RWPE2 (cell line): ENCODE data around the gene DET1.

Experiments
- ATAC-seq: fragments of 200-7000 bp; cut with Tn5 transposase; 3 replicates; pipeline ENCODE4 v1.9.1; 2021; ENCODE audit warnings: low read depth
- DNase-seq: peaks from one replicate; pipeline ENCODE4 v3.0.0-alpha.2; 2020; ENCODE audit warnings: low spot score
- H3K27ac ChIP-seq: fragments of 450-650 bp; 2 replicates; pipeline ENCODE4 v1.5.1; 2017; ENCODE audit warnings: mild to moderate bottlenecking; ENCODE audit not compliant: poor library complexity, severe bottlenecking
- H3K27me3 ChIP-seq: fragments of 250-450 bp; sonication (Bioruptor Pico); 2 replicates; pipeline ENCODE4 v1.5.1; 2021; ENCODE audit warnings: mild to moderate bottlenecking, moderate library complexity; ENCODE audit not compliant: insufficient read depth, poor library complexity, severe bottlenecking
- H3K36me3 ChIP-seq: fragments of 250-450 bp; sonication (Bioruptor Pico); 2 replicates; pipeline ENCODE4 v1.5.1; 2020; ENCODE audit warnings: low read depth, mild to moderate bottlenecking, moderate library complexity
- H3K4me1 ChIP-seq: fragments of 250-450 bp; sonication (Bioruptor Pico); 2 replicates; pipeline ENCODE4 v1.5.1; 2021; ENCODE audit warnings: mild to moderate bottlenecking, moderate library complexity; ENCODE audit not compliant: insufficient read depth, poor library complexity, severe bottlenecking
- H3K4me3 ChIP-seq: fragments of 250-450 bp; sonication (Bioruptor Pico); 2 replicates; pipeline ENCODE4 v1.5.1; 2021; ENCODE audit warnings: mild to moderate bottlenecking, moderate library complexity; ENCODE audit not compliant: severe bottlenecking
- H3K9me3 ChIP-seq: fragments of 250-450 bp; sonication (Bioruptor Pico); 2 replicates; pipeline ENCODE4 v1.5.1; 2021; ENCODE audit warnings: mild to moderate bottlenecking, moderate library complexity; ENCODE audit not compliant: severe bottlenecking
- CTCF ChIP-seq: fragments of 450-650 bp; IDR thresholded peaks from one replicate; pipeline ENCODE4 v1.5.1; 2017; ENCODE audit warnings: mild to moderate bottlenecking, moderate library complexity; ENCODE audit not compliant: poor library complexity, severe bottlenecking

The DET1 gene

GRCh38 chr15:88484682-88485331, 61.7 kb downstream of the DET1 start:
- Histone ChIP-seq H3K27ac (no peak overlapping the region), H3K9me3 (no peaks in the 10 kb centered on the region), H3K4me1 (no peaks in the 10 kb centered on the region), H3K4me3 (no peak overlapping the region), H3K27me3 (no peaks in the 10 kb centered on the region), H3K36me3 (no peaks in the 10 kb centered on the region)
- DNase-seq (no peak), ATAC-seq (no peak)
- no peak for TF ChIP-seq CTCF

GRCh38 chr15:88482263-88482662, 64.2 kb downstream of the DET1 start:
- no peak overlapping the region for H3K4me3 ChIP-seq
- H3K4me1 ChIP-seq, result no peaks in the 10 kb centered on the region
- no peak overlapping the region for H3K27ac ChIP-seq
- no peak for DNase-seq
- peaks cover 12% of the 10 kb centered on the region for H3K36me3 ChIP-seq
- no peaks in the 10 kb centered on the region for H3K9me3 ChIP-seq
- no peaks in the 10 kb centered on the region for H3K27me3 ChIP-seq
- no peak for ATAC-seq
- no peak for TF ChIP-seq CTCF

GRCh38 chr15:88480981-88481380, 65.5 kb downstream of the DET1 start:
- Histone ChIP-seq H3K27me3 (no peaks in the 10 kb centered on the region), H3K36me3 (peaks cover 24% of the 10 kb centered on the region), H3K4me3 (no peak overlapping the region), H3K4me1 (no peaks in the 10 kb centered on the region), H3K27ac (no peak overlapping the region), H3K9me3 (no peaks in the 10 kb centered on the region)
- DNase-seq, result no peak
- TF ChIP-seq CTCF, result no peak
- no peak for ATAC-seq

GRCh38 chr15:88479169-88479568, 67.3 kb downstream of the DET1 start:
- H3K9me3 ChIP-seq, result no peaks in the 10 kb centered on the region
- DNase-seq (no peak), ATAC-seq (peak; percentile 39; the same call in 2 of the 3 replicates)
- peaks cover 42% of the 10 kb centered on the region for H3K36me3 ChIP-seq
- H3K27ac ChIP-seq, result no peak overlapping the region
- H3K4me3 ChIP-seq, result no peak overlapping the region
- TF ChIP-seq CTCF, result no peak
- no peaks in the 10 kb centered on the region for H3K4me1 ChIP-seq
- no peaks in the 10 kb centered on the region for H3K27me3 ChIP-seq

- ATAC-seq (no peak), DNase-seq (no peak)
- H3K4me3 ChIP-seq, result no peak overlapping the region
- H3K27ac ChIP-seq, result no peak overlapping the region
- H3K27me3 ChIP-seq, result no peaks in the 10 kb centered on the region
- no peaks in the 10 kb centered on the region for H3K9me3 ChIP-seq
- no peak for TF ChIP-seq CTCF
- H3K4me1 ChIP-seq, result no peaks in the 10 kb centered on the region
- peaks cover 52% of the 10 kb centered on the region for H3K36me3 ChIP-seq
Measured at GRCh38 chr15:88477904-88478303, 68.6 kb downstream of the DET1 start.
